ENCODE results near the gene DNAJC30.

- TF ChIP-seq, protein P1, sequence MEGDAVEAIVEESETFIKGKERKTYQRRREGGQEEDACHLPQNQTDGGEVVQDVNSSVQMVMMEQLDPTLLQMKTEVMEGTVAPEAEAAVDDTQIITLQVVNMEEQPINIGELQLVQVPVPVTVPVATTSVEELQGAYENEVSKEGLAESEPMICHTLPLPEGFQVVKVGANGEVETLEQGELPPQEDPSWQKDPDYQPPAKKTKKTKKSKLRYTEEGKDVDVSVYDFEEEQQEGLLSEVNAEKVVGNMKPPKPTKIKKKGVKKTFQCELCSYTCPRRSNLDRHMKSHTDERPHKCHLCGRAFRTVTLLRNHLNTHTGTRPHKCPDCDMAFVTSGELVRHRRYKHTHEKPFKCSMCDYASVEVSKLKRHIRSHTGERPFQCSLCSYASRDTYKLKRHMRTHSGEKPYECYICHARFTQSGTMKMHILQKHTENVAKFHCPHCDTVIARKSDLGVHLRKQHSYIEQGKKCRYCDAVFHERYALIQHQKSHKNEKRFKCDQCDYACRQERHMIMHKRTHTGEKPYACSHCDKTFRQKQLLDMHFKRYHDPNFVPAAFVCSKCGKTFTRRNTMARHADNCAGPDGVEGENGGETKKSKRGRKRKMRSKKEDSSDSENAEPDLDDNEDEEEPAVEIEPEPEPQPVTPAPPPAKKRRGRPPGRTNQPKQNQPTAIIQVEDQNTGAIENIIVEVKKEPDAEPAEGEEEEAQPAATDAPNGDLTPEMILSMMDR (IDR thresholded peaks at IDR 0.05; ENCODE audit: low read depth, low read length): no peak
- no peak for TF ChIP-seq EZH2phosphoT487 (IDR thresholded peaks at IDR 0.05; ENCODE audit: low read depth)
Observed at GRCh38 chr7:73704640-73705550, 21.6 kb upstream of the DNAJC30 start.

Measured in OCI-LY3 (cell line).